ENCODE results near the gene TBL3.

The TBL3 gene

GRCh38 chr16:1976951-1977874 lies 5.4 kb downstream of the TBL3 start:
- no peak for TF ChIP-seq CTCF (IDR thresholded peaks at IDR 0.05)

GRCh38 chr16:1977875-1978268 lies 6.0 kb downstream of the TBL3 start:
- TF ChIP-seq CTCF (IDR thresholded peaks at IDR 0.05): no peak

DNA sequence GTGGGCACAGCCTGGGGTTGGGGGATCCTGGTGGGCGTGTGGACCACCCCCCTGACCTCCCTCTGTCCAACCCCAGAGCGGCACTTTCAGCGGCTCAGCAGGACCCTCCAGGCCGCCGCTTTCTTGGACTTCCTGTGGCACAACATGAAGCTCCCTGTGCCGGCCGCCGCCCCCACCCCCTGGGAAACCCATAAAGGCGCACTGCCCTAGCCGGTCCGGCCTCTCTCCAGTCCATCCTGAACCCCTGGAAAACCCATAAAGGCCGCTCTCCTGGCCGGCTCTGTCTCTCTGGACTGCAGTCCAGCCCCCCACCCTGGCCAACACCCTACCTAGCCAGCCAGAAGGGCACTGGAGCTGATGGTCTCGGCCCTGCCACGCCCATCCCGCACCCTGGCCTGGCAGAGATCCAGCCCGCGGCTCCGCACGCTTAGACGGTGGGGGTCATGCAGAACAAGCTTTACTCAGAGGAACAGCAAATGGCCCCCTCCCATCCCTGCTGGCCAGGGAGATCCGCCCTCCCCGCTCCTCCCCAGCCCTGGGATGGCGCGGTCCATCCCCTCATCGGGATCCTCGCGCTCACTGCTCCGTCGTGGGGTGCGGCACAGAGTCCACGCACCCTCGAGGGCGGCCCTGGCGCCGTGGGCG lies 6.7 kb downstream of the TBL3 start:
- TF ChIP-seq CTCF (IDR thresholded peaks at IDR 0.05): no peak

GRCh38 chr16:1979271-1980029 lies 7.6 kb downstream of the TBL3 start:
- TF ChIP-seq CTCF (IDR thresholded peaks at IDR 0.05): no peak

DNA sequence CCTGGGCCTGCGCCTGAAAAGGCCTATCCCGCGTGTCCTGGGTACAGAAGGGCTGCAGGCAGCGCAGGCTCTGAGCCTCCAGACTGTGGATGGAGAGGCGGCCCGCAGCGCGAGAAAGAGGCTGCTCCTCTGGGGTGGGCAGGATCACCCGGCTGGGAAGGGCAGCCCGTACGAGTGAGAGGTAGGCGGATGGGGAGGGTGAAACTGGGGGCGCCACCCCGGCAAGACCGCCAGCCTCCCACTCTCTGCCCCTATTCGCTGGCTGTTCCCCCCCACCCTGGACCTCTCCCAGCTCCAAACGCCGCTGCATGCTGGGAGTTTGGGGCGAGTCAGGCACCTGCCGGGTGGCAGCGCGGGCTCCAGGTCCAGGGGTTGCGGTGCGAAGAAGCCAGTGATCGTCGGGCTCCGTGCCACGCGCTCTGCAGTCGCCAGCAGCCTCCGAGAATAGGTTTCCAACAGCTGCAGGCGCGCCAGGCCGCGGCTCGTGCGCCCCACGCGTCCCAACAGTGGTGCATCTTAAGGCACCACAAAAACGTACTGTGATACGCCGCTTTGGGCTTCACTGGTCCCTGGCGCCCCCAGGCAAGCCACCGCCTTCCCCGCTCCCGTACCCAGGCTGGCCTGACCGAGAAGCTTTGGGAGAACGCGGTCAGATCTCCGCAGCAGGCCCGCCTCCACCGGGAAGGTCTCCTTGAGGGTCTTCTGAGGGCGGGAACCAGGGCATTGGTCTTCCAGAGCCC lies 8.3 kb downstream of the TBL3 start:
- TF ChIP-seq CTCF (IDR thresholded peaks at IDR 0.05): no peak

- TF ChIP-seq CTCF (IDR thresholded peaks at IDR 0.05): no peak
Measured at GRCh38 chr16:1980770-1981087, 8.9 kb downstream of the TBL3 start.

- no peak for TF ChIP-seq CTCF (IDR thresholded peaks at IDR 0.05)
Measured at GRCh38 chr16:1981398-1981836, 9.6 kb downstream of the TBL3 start, which contains the start of gene NOXO1. NOXO1 (minus strand) TSS chr16:1981469; CDS start chr16:1981179, 290 bp downstream.

Measured in LNCAP (cell line).